ENCODE data around the gene HDAC4. TPM values are rescaled to one million over a fixed set of nuclear protein-coding genes. Genes with fewer than 3 reads are reported as not detected.

The HDAC4 gene
- total RNA-seq, 1 experiment from 2014 or later = 32.0 TPM

DNA sequence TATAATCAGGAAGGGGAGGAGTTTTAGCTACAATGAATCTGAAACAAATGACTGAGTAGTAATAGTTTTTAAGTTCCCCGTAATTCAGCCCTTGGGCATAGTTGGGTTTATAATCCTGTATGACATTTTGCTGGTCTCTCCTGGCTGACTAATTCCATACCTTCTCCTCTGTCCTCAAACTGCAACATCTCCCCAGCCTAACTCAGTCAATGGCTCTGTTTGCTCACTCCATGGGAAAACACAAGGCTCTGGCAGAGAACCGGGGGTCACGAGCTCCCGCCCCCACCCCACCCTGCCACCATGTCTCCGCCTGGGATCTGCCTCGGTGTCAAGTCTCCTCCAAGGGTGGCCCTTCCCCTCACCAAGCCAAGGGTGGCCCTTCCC is 168.6 kb downstream of the HDAC4 start:
- TF ChIP-seq, protein P1, sequence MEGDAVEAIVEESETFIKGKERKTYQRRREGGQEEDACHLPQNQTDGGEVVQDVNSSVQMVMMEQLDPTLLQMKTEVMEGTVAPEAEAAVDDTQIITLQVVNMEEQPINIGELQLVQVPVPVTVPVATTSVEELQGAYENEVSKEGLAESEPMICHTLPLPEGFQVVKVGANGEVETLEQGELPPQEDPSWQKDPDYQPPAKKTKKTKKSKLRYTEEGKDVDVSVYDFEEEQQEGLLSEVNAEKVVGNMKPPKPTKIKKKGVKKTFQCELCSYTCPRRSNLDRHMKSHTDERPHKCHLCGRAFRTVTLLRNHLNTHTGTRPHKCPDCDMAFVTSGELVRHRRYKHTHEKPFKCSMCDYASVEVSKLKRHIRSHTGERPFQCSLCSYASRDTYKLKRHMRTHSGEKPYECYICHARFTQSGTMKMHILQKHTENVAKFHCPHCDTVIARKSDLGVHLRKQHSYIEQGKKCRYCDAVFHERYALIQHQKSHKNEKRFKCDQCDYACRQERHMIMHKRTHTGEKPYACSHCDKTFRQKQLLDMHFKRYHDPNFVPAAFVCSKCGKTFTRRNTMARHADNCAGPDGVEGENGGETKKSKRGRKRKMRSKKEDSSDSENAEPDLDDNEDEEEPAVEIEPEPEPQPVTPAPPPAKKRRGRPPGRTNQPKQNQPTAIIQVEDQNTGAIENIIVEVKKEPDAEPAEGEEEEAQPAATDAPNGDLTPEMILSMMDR (conservative IDR thresholded peaks at IDR 0.05) = no peak
- H4K20me1 ChIP-seq (ENCODE audit: control insufficient read depth, insufficient read depth, insufficient read length) = no peaks in the 10 kb centered on the region
- no peak overlapping the region for H3K18ac ChIP-seq (ENCODE audit: insufficient read length, low read depth, low read length)
- Mint-ChIP-seq H3K4me3 (no peak overlapping the region), H3K27ac (no peak overlapping the region), H3K27me3 (ENCODE audit: low read depth) (no peaks in the 10 kb centered on the region), H3K4me1 (peaks cover 13 to 30% of the 10 kb centered on the region in 2 experiments), H3K36me3 (ENCODE audit: insufficient read depth in 1 of 3, low read depth in 3 of 3) (no peaks in the 10 kb centered on the region; a peak in 1 of 7 replicates), H3K9me3 (no peaks in the 10 kb centered on the region; a peak in 1 of 5 replicates)
- no peak overlapping the region for H2BK20ac ChIP-seq (ENCODE audit: low read depth, low read length, poor library complexity, severe bottlenecking)
- no peak overlapping the region for H3K27ac ChIP-seq (ENCODE audit: insufficient read length, low read depth, low read length)
- H3K23ac ChIP-seq (ENCODE audit: insufficient read length, low read depth, low read length) = no peak overlapping the region
- no peaks in the 10 kb centered on the region for H3K27me3 ChIP-seq (ENCODE audit: insufficient read depth, low read length)
- no peaks in the 10 kb centered on the region; the same call in 1 of the 2 replicates for H3K4me1 ChIP-seq (ENCODE audit: insufficient read depth, low read length)
- DNase-seq = no peak
- no peak overlapping the region for H3K14ac ChIP-seq (ENCODE audit: insufficient read depth, low read length)
- H4K5ac ChIP-seq (ENCODE audit: insufficient read length, low read depth, low read length) = no peak overlapping the region
- no peak overlapping the region for H2BK120ac ChIP-seq (ENCODE audit: low read depth, low read length, poor library complexity, severe bottlenecking)
- H4K91ac ChIP-seq (ENCODE audit: insufficient read length, low read depth, low read length) = no peak overlapping the region
- H3T11ph ChIP-seq (ENCODE audit: low read length) = no peak overlapping the region
- no peak overlapping the region for H3K4ac ChIP-seq (ENCODE audit: low read depth, low read length)
- H3K9ac ChIP-seq (ENCODE audit: extremely low read depth, insufficient read length, low read length) = no peak overlapping the region
- H2BK15ac ChIP-seq (ENCODE audit: low read depth, low read length) = no peak overlapping the region
- WGBS (ENCODE audit: extremely low coverage, insufficient read length, low lambda C conversion rate) = no CpG with 5 or more reads among the region's 6 CpGs
- no peak overlapping the region for H2AFZ ChIP-seq (ENCODE audit: low read length)
- H3K79me2 ChIP-seq (ENCODE audit: insufficient read depth, low read length) = no peaks in the 10 kb centered on the region; the same call in 1 of the 2 replicates
- no peak overlapping the region for H2AK5ac ChIP-seq (ENCODE audit: insufficient read length, low read length)
- H2BK12ac ChIP-seq (ENCODE audit: insufficient read length, low read depth, low read length) = no peak overlapping the region
- H3K4me2 ChIP-seq (ENCODE audit: insufficient read depth, insufficient read length, low read length) = no peak overlapping the region
- no peak overlapping the region for H2BK5ac ChIP-seq (ENCODE audit: insufficient read length, low read length)
- H3K23me2 ChIP-seq (ENCODE audit: insufficient read length, low read depth, low read length, poor library complexity, severe bottlenecking) = no peaks in the 10 kb centered on the region
- no peak overlapping the region for H3K56ac ChIP-seq (ENCODE audit: insufficient read length, low read depth, low read length)
- H4K8ac ChIP-seq (replicated peaks; ENCODE audit: insufficient read length, low read depth, low read length) = no peak overlapping the region
- H3K79me1 ChIP-seq (ENCODE audit: insufficient read depth, low read depth, low read length, poor library complexity, severe bottlenecking) = peaks cover 3% of the 10 kb centered on the region
- no peaks in the 10 kb centered on the region for H3K9me3 ChIP-seq (ENCODE audit: control insufficient read depth, low read depth, low read length)
